Erythroblast (primary cell): ENCODE results near the gene XAGE5.

Source experiments
- GATA1 ChIP-seq: IDR thresholded peaks from 2 replicates; pipeline ENCODE4 v1.6.1; 2011; ENCODE audit warnings: low read depth, mild to moderate bottlenecking, control low read depth, low read length, moderate library complexity
- POLR2A ChIP-seq: IDR thresholded peaks from 2 replicates; pipeline ENCODE4 v1.6.1; 2011; ENCODE audit warnings: mild to moderate bottlenecking, low read length

- TF ChIP-seq POLR2A (no peak), GATA1 (no peak)
Measured at GRCh38 chrX:52830551-52830950, 19.5 kb downstream of the XAGE5 start.
